ENCODE measurements around the gene RRBP1.

GRCh38 chr20:17697171-17697570, 15.1 kb upstream of the RRBP1 start:
- TF ChIP-seq CTCF (IDR thresholded peaks at IDR 0.05; ENCODE audit: low read length) (no peak), EZH2phosphoT487 (IDR thresholded peaks at IDR 0.05; ENCODE audit: low read length) (no peak), EZH2 (optimal IDR thresholded peaks at IDR 0.05; ENCODE audit: low read depth, low read length) (no peak)
